ENCODE results near the gene TENM3. TPM values are rescaled to one million over a fixed set of nuclear protein-coding genes. Genes with fewer than 3 reads are reported as not detected.

TENM3 gene
- total RNA-seq, 1 donor from 2014 or later: 11.0 TPM

DNA sequence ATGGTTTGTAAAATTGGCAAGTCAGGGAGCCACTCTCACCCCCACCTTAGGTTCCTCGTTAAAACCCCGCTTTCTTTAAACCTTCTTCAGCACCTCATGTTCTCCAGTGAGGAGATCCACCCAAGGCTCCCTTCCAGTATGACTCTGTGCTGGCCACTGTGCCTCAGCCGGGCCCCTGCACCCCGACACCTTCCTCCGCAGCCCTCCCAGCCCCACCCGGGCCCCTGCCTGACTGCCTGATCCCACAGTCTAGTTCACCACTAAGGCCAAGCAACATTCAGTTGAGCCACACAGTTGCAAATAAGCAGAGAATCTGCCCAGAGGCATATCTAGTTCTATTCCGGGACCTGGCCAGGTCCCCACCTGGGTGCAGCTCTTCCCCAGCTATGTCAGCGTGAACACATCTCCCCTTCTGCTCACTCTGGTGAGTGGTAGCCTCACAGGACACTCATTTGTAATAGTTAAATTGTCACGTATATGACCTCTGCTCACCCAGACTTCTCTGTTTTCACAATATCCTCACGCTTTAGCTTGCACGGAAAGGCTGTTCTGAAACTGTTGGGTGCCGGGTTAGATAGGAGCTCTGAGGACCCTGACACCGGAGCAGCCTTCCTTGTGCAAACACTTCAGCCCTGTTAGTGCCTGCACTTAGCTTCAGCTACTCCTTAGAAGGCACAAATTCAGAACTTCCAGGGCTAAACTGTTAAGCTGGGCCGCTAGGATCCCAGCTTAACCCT lies 527.2 kb downstream of the TENM3 start:
- Histone ChIP-seq H3K4me3 (no peak overlapping the region), H3K9me3 (no peaks in the 10 kb centered on the region), H3K27me3 (no peaks in the 10 kb centered on the region), H3K4me1 (no peaks in the 10 kb centered on the region), H3K27ac (no peak overlapping the region), H3K36me3 (no peaks in the 10 kb centered on the region)
- TF ChIP-seq, protein P1, sequence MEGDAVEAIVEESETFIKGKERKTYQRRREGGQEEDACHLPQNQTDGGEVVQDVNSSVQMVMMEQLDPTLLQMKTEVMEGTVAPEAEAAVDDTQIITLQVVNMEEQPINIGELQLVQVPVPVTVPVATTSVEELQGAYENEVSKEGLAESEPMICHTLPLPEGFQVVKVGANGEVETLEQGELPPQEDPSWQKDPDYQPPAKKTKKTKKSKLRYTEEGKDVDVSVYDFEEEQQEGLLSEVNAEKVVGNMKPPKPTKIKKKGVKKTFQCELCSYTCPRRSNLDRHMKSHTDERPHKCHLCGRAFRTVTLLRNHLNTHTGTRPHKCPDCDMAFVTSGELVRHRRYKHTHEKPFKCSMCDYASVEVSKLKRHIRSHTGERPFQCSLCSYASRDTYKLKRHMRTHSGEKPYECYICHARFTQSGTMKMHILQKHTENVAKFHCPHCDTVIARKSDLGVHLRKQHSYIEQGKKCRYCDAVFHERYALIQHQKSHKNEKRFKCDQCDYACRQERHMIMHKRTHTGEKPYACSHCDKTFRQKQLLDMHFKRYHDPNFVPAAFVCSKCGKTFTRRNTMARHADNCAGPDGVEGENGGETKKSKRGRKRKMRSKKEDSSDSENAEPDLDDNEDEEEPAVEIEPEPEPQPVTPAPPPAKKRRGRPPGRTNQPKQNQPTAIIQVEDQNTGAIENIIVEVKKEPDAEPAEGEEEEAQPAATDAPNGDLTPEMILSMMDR (IDR thresholded peaks at IDR 0.05): no peak
- no peak for TF ChIP-seq POLR2AphosphoS5 (IDR thresholded peaks at IDR 0.05; ENCODE audit: insufficient read depth in 1 of 2, low read depth in 1 of 2)
- TF ChIP-seq POLR2A (IDR thresholded peaks at IDR 0.05): no peak
- no peak for DNase-seq (ENCODE audit: extremely low spot score in 2 of 2)
- intact Hi-C loops (cut with DNase I): no loop called here

DNA sequence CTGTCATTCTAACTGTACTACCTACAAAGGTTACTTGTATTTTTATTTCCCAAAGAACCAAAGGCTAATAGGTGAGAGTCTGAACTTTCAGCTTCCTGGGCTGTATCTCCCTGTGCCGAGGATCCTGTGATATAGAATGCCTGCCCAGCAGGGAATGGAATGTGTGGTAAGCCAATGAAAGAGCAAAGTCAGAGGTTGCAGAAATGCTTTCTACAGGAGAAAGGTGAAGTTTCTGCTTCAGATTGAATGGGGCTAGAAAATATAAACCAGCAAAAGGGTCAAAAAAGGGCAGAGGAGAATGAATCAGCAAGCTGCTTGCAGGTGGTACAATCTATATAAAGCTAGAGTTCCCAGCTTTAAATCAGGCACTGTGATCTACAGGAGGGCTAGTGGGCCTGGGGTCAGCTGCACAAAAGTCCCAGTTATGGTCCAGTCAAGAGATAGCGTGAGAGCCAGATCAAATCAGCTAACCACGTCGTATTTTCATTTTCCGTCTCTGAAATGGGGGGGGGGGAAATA lies 527.9 kb downstream of the TENM3 start:
- Histone ChIP-seq H3K27me3 (no peaks in the 10 kb centered on the region), H3K36me3 (no peaks in the 10 kb centered on the region), H3K4me3 (no peak overlapping the region), H3K4me1 (no peaks in the 10 kb centered on the region), H3K9me3 (no peaks in the 10 kb centered on the region), H3K27ac (no peak overlapping the region)
- intact Hi-C loops (cut with DNase I): no loop called here
- no peak for DNase-seq (ENCODE audit: extremely low spot score in 2 of 2)
- TF ChIP-seq, protein P1 (IDR thresholded peaks at IDR 0.05): no peak
- no peak for TF ChIP-seq POLR2A (IDR thresholded peaks at IDR 0.05)
- no peak for TF ChIP-seq POLR2AphosphoS5 (IDR thresholded peaks at IDR 0.05; ENCODE audit: insufficient read depth in 1 of 2, low read depth in 1 of 2)

DNA sequence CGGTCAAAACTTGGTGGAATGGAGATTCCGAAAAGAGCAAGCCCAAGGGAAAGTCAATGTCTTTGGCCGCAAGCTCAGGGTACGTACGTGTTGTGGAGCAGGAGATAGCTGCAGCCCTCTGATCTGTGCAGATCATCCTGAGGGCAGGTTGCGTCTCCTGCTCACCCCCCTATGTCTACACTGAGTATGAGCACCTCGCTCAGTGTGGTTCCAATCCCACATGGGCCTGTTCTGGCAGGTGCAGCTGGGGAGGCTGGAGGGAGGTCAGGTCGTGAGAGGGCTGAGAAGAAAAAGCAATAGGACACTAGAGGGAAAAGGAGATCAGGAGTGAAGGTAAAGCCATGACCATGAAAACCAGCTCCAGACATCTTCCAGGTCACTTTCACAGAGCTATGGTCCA lies 531.9 kb downstream of the TENM3 start:
- H3K4me3 ChIP-seq: no peak overlapping the region
- DNase-seq (ENCODE audit: extremely low spot score in 2 of 2): no peak
- no peaks in the 10 kb centered on the region for H3K4me1 ChIP-seq
- no peaks in the 10 kb centered on the region for H3K27me3 ChIP-seq
- TF ChIP-seq POLR2AphosphoS5 (IDR thresholded peaks at IDR 0.05; ENCODE audit: insufficient read depth in 1 of 2, low read depth in 1 of 2): no peak
- no peak for TF ChIP-seq POLR2A (IDR thresholded peaks at IDR 0.05)
- TF ChIP-seq, protein P1 (IDR thresholded peaks at IDR 0.05): no peak
- intact Hi-C loops (cut with DNase I): no loop called here
- H3K9me3 ChIP-seq: no peaks in the 10 kb centered on the region
- H3K27ac ChIP-seq: no peak overlapping the region
- no peaks in the 10 kb centered on the region for H3K36me3 ChIP-seq

DNA sequence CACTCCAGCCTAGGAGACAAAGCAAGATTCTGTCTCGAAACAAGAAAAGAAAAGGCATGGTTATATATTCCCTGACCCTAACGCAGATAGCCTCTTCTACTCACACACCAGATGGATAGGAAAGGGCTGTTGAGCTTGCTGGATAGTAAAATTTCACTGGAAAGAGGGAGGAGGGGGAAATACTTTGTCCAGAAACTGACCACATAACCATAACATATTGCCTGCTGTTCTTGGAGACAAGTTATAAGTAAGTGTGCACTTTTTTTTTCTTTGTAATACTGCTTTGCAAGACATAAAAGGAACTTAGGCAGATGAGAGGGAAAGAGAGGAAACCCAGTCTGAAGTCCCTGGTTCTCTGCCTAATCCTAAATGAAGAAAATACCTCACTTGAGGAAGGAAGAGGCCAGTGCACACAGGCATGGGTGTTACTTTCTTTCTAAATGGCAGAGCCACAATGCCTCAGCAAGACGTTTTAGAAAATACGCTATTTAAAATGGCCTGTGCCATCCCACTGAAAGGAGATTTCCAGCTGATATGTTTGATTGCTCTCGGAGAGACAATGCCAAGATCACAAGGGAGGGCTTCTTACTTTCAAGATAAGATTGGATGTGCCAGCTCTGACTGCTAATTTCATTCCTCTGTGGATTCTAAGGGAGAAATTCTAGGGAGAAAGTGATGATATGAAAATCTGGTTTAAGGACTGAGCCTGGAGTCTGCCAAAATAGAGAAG lies 533.3 kb downstream of the TENM3 start:
- Histone ChIP-seq H3K36me3 (no peaks in the 10 kb centered on the region), H3K27me3 (no peaks in the 10 kb centered on the region), H3K4me3 (no peak overlapping the region), H3K9me3 (no peaks in the 10 kb centered on the region), H3K27ac (no peak overlapping the region), H3K4me1 (no peaks in the 10 kb centered on the region)
- intact Hi-C loops (cut with DNase I): no loop called here
- no peak for DNase-seq (ENCODE audit: extremely low spot score in 2 of 2)
- TF ChIP-seq, protein P1 (IDR thresholded peaks at IDR 0.05): no peak
- TF ChIP-seq POLR2A (IDR thresholded peaks at IDR 0.05) (no peak), POLR2AphosphoS5 (IDR thresholded peaks at IDR 0.05; ENCODE audit: insufficient read depth in 1 of 2, low read depth in 1 of 2) (no peak)

Data from vagina (tissue), 2 donors.